Measurements from ENCODE around the gene ADISSP. TPM values are rescaled to one million over a fixed set of nuclear protein-coding genes. Genes with fewer than 3 reads are reported as not detected.
A peak's percentile ranks its signal among the peaks of the same experiment; 100 is the strongest.

ADISSP gene
- polyA plus RNA-seq, 3 donors, result 59.6 to 78.5 (median 68.5) TPM

GRCh38 chr20:3727401-3728021 lies 40.0 kb downstream of the ADISSP start:
- TF ChIP-seq CTCF (IDR thresholded peaks at IDR 0.05), result no peak
- 77% methylated on average over 4 of the region's 11 CpGs for WGBS (ENCODE audit: insufficient coverage)
- peaks cover 0 to 4% of the 10 kb centered on the region in 2 donors for H3K9me3 ChIP-seq (replicated peaks in 1 of 2; ENCODE audit: control insufficient read depth in 1 of 2, insufficient read depth in 1 of 2, low read length in 2 of 2)
- H3K9ac ChIP-seq (ENCODE audit: insufficient read depth, low read length, poor library complexity, severe bottlenecking), result no peak overlapping the region
- Mint-ChIP-seq H3K4me3 (peak overlapping the region in 1 of 2 donors; percentile 72), H3K27me3 (ENCODE audit: low read depth in 3 of 3) (peaks cover 26 to 43% (median 42%) of the 10 kb centered on the region in 3 donors), H3K27ac (no peak overlapping the region), H3K9me3 (peaks cover 0 to 1% (median 0%) of the 10 kb centered on the region in 7 donors), H3K4me1 (peaks cover 9% of the 10 kb centered on the region), H3K36me3 (no peaks in the 10 kb centered on the region)
- no peak overlapping the region for H2AFZ ChIP-seq (ENCODE audit: insufficient read depth, low read depth, low read length, poor library complexity, severe bottlenecking)
- no peak overlapping the region for H3K27ac ChIP-seq (ENCODE audit: low read depth in 1 of 2, low read length in 2 of 2)
- H3K27me3 ChIP-seq (ENCODE audit: control insufficient read depth in 2 of 2, insufficient read depth in 2 of 2, low read length in 2 of 2), result peaks cover 0 to 39% of the 10 kb centered on the region in 2 donors
- DNase-seq, result no peak
- H3K4me1 ChIP-seq (ENCODE audit: control insufficient read depth in 1 of 2, insufficient read depth in 2 of 2, low read length in 2 of 2), result no peaks in the 10 kb centered on the region
- no peaks in the 10 kb centered on the region for H4K20me1 ChIP-seq (ENCODE audit: insufficient read depth, low read length)
- H3K4me2 ChIP-seq (replicated peaks; ENCODE audit: extremely low read depth, low read length, poor library complexity, severe bottlenecking), result no peak overlapping the region
- intact Hi-C loops (cut with micrococcal nuclease), result no loop called here
- no peak overlapping the region for H3K4me3 ChIP-seq (replicated peaks in 1 of 3; ENCODE audit: low read depth in 2 of 3, low read length in 3 of 3)
- H3K79me2 ChIP-seq (ENCODE audit: insufficient read depth, low read length), result no peaks in the 10 kb centered on the region
- no peaks in the 10 kb centered on the region for H3K36me3 ChIP-seq (replicated peaks in 1 of 2; ENCODE audit: control insufficient read depth in 1 of 2, insufficient read depth in 2 of 2, low read length in 2 of 2)

GRCh38 chr20:3724356-3724755 lies 43.2 kb downstream of the ADISSP start:
- H3K79me2 ChIP-seq (ENCODE audit: insufficient read depth, low read length), result no peaks in the 10 kb centered on the region
- no peak overlapping the region for H3K4me2 ChIP-seq (replicated peaks; ENCODE audit: extremely low read depth, low read length, poor library complexity, severe bottlenecking)
- H3K9me3 ChIP-seq (replicated peaks in 1 of 2; ENCODE audit: control insufficient read depth in 1 of 2, insufficient read depth in 1 of 2, low read length in 2 of 2), result no peaks in the 10 kb centered on the region
- peaks cover 9% of the 10 kb centered on the region for H3K4me1 Mint-ChIP-seq
- TF ChIP-seq CTCF (IDR thresholded peaks at IDR 0.05), result no peak
- no peak overlapping the region for H3K4me3 Mint-ChIP-seq
- DNase-seq, result no peak
- no peak overlapping the region for H2AFZ ChIP-seq (ENCODE audit: insufficient read depth, low read depth, low read length, poor library complexity, severe bottlenecking)
- H3K4me3 ChIP-seq (replicated peaks in 1 of 3; ENCODE audit: low read depth in 2 of 3, low read length in 3 of 3), result no peak overlapping the region
- H4K20me1 ChIP-seq (ENCODE audit: insufficient read depth, low read length), result no peaks in the 10 kb centered on the region
- peaks cover 0 to 19% of the 10 kb centered on the region in 2 donors for H3K27me3 ChIP-seq (ENCODE audit: control insufficient read depth in 2 of 2, insufficient read depth in 2 of 2, low read length in 2 of 2)
- no peaks in the 10 kb centered on the region for H3K36me3 Mint-ChIP-seq
- H3K9ac ChIP-seq (ENCODE audit: insufficient read depth, low read length, poor library complexity, severe bottlenecking), result no peak overlapping the region
- H3K27ac ChIP-seq (ENCODE audit: low read depth in 1 of 2, low read length in 2 of 2), result no peak overlapping the region
- intact Hi-C loops (cut with micrococcal nuclease), result no loop called here
- H3K36me3 ChIP-seq (replicated peaks in 1 of 2; ENCODE audit: control insufficient read depth in 1 of 2, insufficient read depth in 2 of 2, low read length in 2 of 2), result no peaks in the 10 kb centered on the region
- H3K27me3 Mint-ChIP-seq (ENCODE audit: low read depth in 3 of 3), result peaks cover 9 to 29% (median 26%) of the 10 kb centered on the region in 3 donors
- H3K27ac Mint-ChIP-seq, result no peak overlapping the region
- WGBS (ENCODE audit: insufficient coverage), result 86% methylated on average over 1 of the region's 4 CpGs
- H3K9me3 Mint-ChIP-seq, result peaks cover 0 to 2% (median 0%) of the 10 kb centered on the region in 7 donors
- H3K4me1 ChIP-seq (ENCODE audit: control insufficient read depth in 1 of 2, insufficient read depth in 2 of 2, low read length in 2 of 2), result no peaks in the 10 kb centered on the region

Measured in CD14-positive monocyte (primary cell).